ENCODE measurements around the gene VMP1.

The VMP1 gene

GRCh38 chr17:59856859-59857794 is 149.7 kb downstream of the VMP1 start:
- no peak overlapping the region for H3K4me3 ChIP-seq (replicated peaks; ENCODE audit: low read depth, low read length)
- DNase-seq (ENCODE audit: extremely low read depth, low read depth) = no peak
- TF ChIP-seq CTCF (IDR thresholded peaks at IDR 0.05; ENCODE audit: low read depth, low read length, missing control alignments) = no peak

- no peak overlapping the region for H3K4me3 ChIP-seq (replicated peaks; ENCODE audit: low read depth, low read length)
- no peak for DNase-seq (ENCODE audit: extremely low read depth, low read depth)
- no peak for TF ChIP-seq CTCF (IDR thresholded peaks at IDR 0.05; ENCODE audit: low read depth, low read length, missing control alignments)
Observed at GRCh38 chr17:59858167-59858816, 150.8 kb downstream of the VMP1 start.

GRCh38 chr17:59858932-59859331 is 151.5 kb downstream of the VMP1 start:
- no peak for DNase-seq (ENCODE audit: extremely low read depth, low read depth)
- H3K4me3 ChIP-seq (replicated peaks; ENCODE audit: low read depth, low read length) = no peak overlapping the region
- TF ChIP-seq CTCF (IDR thresholded peaks at IDR 0.05; ENCODE audit: low read depth, low read length, missing control alignments) = no peak

- TF ChIP-seq CTCF (IDR thresholded peaks at IDR 0.05; ENCODE audit: low read depth, low read length, missing control alignments) = peak; percentile 27
- no peak overlapping the region for H3K4me3 ChIP-seq (replicated peaks; ENCODE audit: low read depth, low read length)
- no peak for DNase-seq (ENCODE audit: extremely low read depth, low read depth)
Observed at GRCh38 chr17:59859444-59860025, 152.1 kb downstream of the VMP1 start.

GRCh38 chr17:59863616-59864015 is 156.2 kb downstream of the VMP1 start:
- no peak for DNase-seq (ENCODE audit: extremely low read depth, low read depth)
- H3K4me3 ChIP-seq (replicated peaks; ENCODE audit: low read depth, low read length) = no peak overlapping the region
- no peak for TF ChIP-seq CTCF (IDR thresholded peaks at IDR 0.05; ENCODE audit: low read depth, low read length, missing control alignments)

GRCh38 chr17:59869941-59870218 is 162.4 kb downstream of the VMP1 start:
- DNase-seq (ENCODE audit: extremely low read depth, low read depth) = no peak
- TF ChIP-seq CTCF (IDR thresholded peaks at IDR 0.05; ENCODE audit: low read depth, low read length, missing control alignments) = no peak
- H3K4me3 ChIP-seq (replicated peaks; ENCODE audit: low read depth, low read length) = no peak overlapping the region
